ENCODE measurements around the gene CDH4.

DNA sequence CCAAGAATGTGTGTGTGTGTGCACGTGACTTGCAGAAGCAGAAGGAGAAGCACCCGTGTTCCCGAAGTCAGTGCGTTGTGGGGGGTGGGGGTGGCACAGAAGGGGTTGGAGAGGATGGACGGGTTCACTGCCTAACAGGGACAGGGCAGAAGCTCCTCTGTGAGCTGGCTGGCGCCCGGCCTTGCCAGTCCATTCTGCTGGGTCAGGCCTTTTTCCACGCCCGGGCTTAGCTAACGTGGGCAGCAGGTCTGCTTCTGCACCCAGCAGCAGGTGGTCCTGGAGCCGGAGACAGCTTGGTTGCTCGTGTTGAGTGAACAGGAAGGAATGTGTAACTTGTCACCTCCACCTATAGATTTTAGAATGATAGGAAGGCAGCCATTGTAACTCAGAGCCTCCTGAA is 374.4 kb downstream of the CDH4 start:
- TF ChIP-seq, protein P1, sequence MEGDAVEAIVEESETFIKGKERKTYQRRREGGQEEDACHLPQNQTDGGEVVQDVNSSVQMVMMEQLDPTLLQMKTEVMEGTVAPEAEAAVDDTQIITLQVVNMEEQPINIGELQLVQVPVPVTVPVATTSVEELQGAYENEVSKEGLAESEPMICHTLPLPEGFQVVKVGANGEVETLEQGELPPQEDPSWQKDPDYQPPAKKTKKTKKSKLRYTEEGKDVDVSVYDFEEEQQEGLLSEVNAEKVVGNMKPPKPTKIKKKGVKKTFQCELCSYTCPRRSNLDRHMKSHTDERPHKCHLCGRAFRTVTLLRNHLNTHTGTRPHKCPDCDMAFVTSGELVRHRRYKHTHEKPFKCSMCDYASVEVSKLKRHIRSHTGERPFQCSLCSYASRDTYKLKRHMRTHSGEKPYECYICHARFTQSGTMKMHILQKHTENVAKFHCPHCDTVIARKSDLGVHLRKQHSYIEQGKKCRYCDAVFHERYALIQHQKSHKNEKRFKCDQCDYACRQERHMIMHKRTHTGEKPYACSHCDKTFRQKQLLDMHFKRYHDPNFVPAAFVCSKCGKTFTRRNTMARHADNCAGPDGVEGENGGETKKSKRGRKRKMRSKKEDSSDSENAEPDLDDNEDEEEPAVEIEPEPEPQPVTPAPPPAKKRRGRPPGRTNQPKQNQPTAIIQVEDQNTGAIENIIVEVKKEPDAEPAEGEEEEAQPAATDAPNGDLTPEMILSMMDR (IDR thresholded peaks at IDR 0.05; ENCODE audit: extremely low read depth in 1 of 2, insufficient read depth in 1 of 2, low read depth in 1 of 2, low read length in 2 of 2) = no peak
- TF ChIP-seq POLR2AphosphoS5 (IDR thresholded peaks at IDR 0.05; ENCODE audit: insufficient read depth, low read depth, low read length) = no peak

Measured in endothelial cell of umbilical vein (primary cell).